ENCODE results near the gene SPIRE1. TPM values are rescaled to one million over a fixed set of nuclear protein-coding genes. Genes with fewer than 3 reads are reported as not detected.

Gene SPIRE1
- total and polyA plus RNA-seq, 12 donors: 8.4 to 65.3 (median 47.4) TPM

GRCh38 chr18:12461326-12461725 lies 196.6 kb downstream of the SPIRE1 start:
- Histone ChIP-seq H3K4me3 (no peak overlapping the region), H3K27ac (peak overlapping the region in 9 of 10 donors; percentile 1 to 73 (median 45)), H3K9me3 (no peaks in the 10 kb centered on the region), H3K4me1 (peaks cover 0 to 14% (median 9%) of the 10 kb centered on the region in 9 donors), H3K27me3 (no peaks in the 10 kb centered on the region), H3K36me3 (peaks cover 0 to 90% (median 4%) of the 10 kb centered on the region in 9 donors)
- WGBS, 2 donors: 83 to 84% methylated on average over 6 of the region's 6 CpGs
- no peak for DNase-seq
- intact Hi-C loops (cut with DNase I): loop anchor here in 1 of 10 donors (5.0 kb wide), 1 partner anchor 196 kb away; the partner anchor contains the start of gene SPIRE1
- TF ChIP-seq, protein P1, sequence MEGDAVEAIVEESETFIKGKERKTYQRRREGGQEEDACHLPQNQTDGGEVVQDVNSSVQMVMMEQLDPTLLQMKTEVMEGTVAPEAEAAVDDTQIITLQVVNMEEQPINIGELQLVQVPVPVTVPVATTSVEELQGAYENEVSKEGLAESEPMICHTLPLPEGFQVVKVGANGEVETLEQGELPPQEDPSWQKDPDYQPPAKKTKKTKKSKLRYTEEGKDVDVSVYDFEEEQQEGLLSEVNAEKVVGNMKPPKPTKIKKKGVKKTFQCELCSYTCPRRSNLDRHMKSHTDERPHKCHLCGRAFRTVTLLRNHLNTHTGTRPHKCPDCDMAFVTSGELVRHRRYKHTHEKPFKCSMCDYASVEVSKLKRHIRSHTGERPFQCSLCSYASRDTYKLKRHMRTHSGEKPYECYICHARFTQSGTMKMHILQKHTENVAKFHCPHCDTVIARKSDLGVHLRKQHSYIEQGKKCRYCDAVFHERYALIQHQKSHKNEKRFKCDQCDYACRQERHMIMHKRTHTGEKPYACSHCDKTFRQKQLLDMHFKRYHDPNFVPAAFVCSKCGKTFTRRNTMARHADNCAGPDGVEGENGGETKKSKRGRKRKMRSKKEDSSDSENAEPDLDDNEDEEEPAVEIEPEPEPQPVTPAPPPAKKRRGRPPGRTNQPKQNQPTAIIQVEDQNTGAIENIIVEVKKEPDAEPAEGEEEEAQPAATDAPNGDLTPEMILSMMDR (IDR thresholded peaks at IDR 0.05): no peak
- ATAC-seq: no peak

DNA sequence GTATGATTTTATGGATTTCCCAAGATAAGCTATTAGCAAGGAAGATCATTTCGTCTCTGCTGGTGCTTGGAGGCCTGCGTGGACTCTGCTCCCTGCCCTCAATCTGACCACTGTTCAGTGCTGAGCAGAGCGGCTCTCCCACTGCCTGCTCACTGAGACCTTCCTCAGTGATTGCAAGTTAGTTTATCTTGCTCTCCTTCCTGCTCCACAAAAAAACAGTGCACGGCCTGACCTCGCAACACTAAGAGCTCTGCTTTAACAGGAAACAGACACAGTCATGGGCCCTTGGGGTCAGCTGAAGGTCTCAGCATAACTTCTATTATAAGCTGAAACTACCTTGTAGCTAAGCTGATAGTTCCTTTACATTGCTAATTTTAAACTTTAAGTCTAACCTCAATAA lies 197.0 kb downstream of the SPIRE1 start:
- TF ChIP-seq, protein P1 (IDR thresholded peaks at IDR 0.05): no peak
- DNase-seq (peak in 1 of 2 donors; percentile 42), ATAC-seq (peak; percentile 75 to 91 (median 81))
- Histone ChIP-seq H3K4me3 (no peak overlapping the region), H3K27me3 (no peaks in the 10 kb centered on the region), H3K27ac (peak overlapping the region in 9 of 10 donors; percentile 1 to 73 (median 45)), H3K36me3 (peaks cover 0 to 94% (median 4%) of the 10 kb centered on the region in 9 donors), H3K9me3 (no peaks in the 10 kb centered on the region), H3K4me1 (peaks cover 0 to 14% (median 9%) of the 10 kb centered on the region in 9 donors)
- intact Hi-C loops (cut with DNase I): loop anchor here in 1 of 10 donors (5.0 kb wide), 1 partner anchor 196 kb away; the partner anchor contains the start of gene SPIRE1
- WGBS, 2 donors: 14 to 23% methylated on average over 5 of the region's 5 CpGs

GRCh38 chr18:12458771-12459170 lies 199.1 kb downstream of the SPIRE1 start:
- intact Hi-C loops (cut with DNase I): loop anchor here in 1 of 10 donors (10.0 kb wide), 1 partner anchor 54 kb away; the partner anchor contains the start of gene PRELID3A
- Histone ChIP-seq H3K4me3 (no peak overlapping the region), H3K27ac (no peak overlapping the region), H3K4me1 (peaks cover 0 to 14% (median 9%) of the 10 kb centered on the region in 9 donors), H3K9me3 (no peaks in the 10 kb centered on the region), H3K27me3 (no peaks in the 10 kb centered on the region), H3K36me3 (peaks cover 0 to 92% (median 7%) of the 10 kb centered on the region in 9 donors)
- WGBS, 2 donors: 74 to 83% methylated on average over 7 of the region's 7 CpGs
- DNase-seq: no peak
- ATAC-seq: no peak
- TF ChIP-seq, protein P1 (IDR thresholded peaks at IDR 0.05): no peak

GRCh38 chr18:12456441-12456840 lies 201.5 kb downstream of the SPIRE1 start:
- DNase-seq (no peak), ATAC-seq (no peak)
- peaks cover 0 to 13% (median 9%) of the 10 kb centered on the region in 9 donors for H3K4me1 ChIP-seq
- peaks cover 0 to 91% (median 14%) of the 10 kb centered on the region in 9 donors for H3K36me3 ChIP-seq
- H3K27ac ChIP-seq: no peak overlapping the region
- TF ChIP-seq, protein P1 (IDR thresholded peaks at IDR 0.05): no peak
- H3K4me3 ChIP-seq: no peak overlapping the region
- whole genome bisulfite sequencing, 2 donors: 85 to 96% methylated on average over 3 of the region's 3 CpGs
- H3K27me3 ChIP-seq: no peaks in the 10 kb centered on the region
- intact Hi-C loops (cut with DNase I): loop anchor here in 1 of 10 donors (10.0 kb wide), 1 partner anchor 52 kb away; the partner anchor contains the start of gene PRELID3A
- no peaks in the 10 kb centered on the region for H3K9me3 ChIP-seq
